GM20000 (cell line): ENCODE results near the gene KLHL3.

Experiments
- DNase-seq: peaks from one replicate; pipeline ENCODE4 v3.0.0; 2012; ENCODE audit warnings: low spot score
- CTCF ChIP-seq: IDR thresholded peaks from 2 replicates; pipeline ENCODE4 v1.5.1; 2012; ENCODE audit warnings: mild to moderate bottlenecking, control low read depth; ENCODE audit errors: extremely low read depth, missing control alignments

The KLHL3 gene

GRCh38 chr5:137604348-137605095 lies 131.4 kb downstream of the KLHL3 start:
- no peak for TF ChIP-seq CTCF
- no peak for DNase-seq

GRCh38 chr5:137603891-137604290 lies 132.0 kb downstream of the KLHL3 start:
- TF ChIP-seq CTCF: no peak
- no peak for DNase-seq

GRCh38 chr5:137603356-137603755 lies 132.5 kb downstream of the KLHL3 start:
- no peak for DNase-seq

GRCh38 chr5:137602721-137603273 lies 133.1 kb downstream of the KLHL3 start:
- DNase-seq: no peak
- no peak for TF ChIP-seq CTCF

More at GRCh38 chr5:137603356-137603755, 132.5 kb downstream of the KLHL3 start:
- TF ChIP-seq CTCF: no peak

- DNase-seq: no peak
- no peak for TF ChIP-seq CTCF
Observed at GRCh38 chr5:137600721-137601360, 135.0 kb downstream of the KLHL3 start.

- no peak for DNase-seq
- TF ChIP-seq CTCF: no peak
Observed at GRCh38 chr5:137599457-137599856, 136.4 kb downstream of the KLHL3 start.

GRCh38 chr5:137598399-137598798 lies 137.5 kb downstream of the KLHL3 start:
- DNase-seq: no peak
- no peak for TF ChIP-seq CTCF
